K562 (cell line): ENCODE results near the gene CCDC137. TPM values are rescaled to one million over a fixed set of nuclear protein-coding genes. Genes with fewer than 3 reads are reported as not detected.

Experiments used
- CBX8 ChIP-seq: fragments of 200-600 bp; sonication (generic); IDR thresholded peaks from 2 replicates; pipeline ENCODE4 v1.6.1; 2012; ENCODE audit warnings: borderline replicate concordance, mixed run types, low read depth, mild to moderate bottlenecking, moderate library complexity, mixed read lengths, low read length, control low read depth, inconsistent platforms; ENCODE audit not compliant: poor library complexity, severe bottlenecking; ENCODE audit errors: extremely low read depth
- CEBPZ ChIP-seq: fragments of 150-350 bp; IDR thresholded peaks from 2 replicates; pipeline ENCODE4 v1.6.1; 2014; ENCODE audit warnings: low read depth, mild to moderate bottlenecking, low read length, borderline replicate concordance
- DLX4 ChIP-seq: fragments of 250-450 bp; sonication (Bioruptor Pico); IDR thresholded peaks from 2 replicates; pipeline ENCODE4 v1.6.1; 2021; ENCODE audit warnings: mild to moderate bottlenecking
- GTF2A2 ChIP-seq: IDR thresholded peaks from 2 replicates; pipeline ENCODE4 v1.6.1; 2016; ENCODE audit warnings: mild to moderate bottlenecking, missing genetic modification characterization, missing compliant biosample characterization
- MCM5 ChIP-seq: fragments of 450-650 bp; IDR thresholded peaks from 2 replicates; pipeline ENCODE4 v1.6.1; 2016; ENCODE audit warnings: low read depth
- NFE2 ChIP-seq: IDR thresholded peaks from 2 replicates; pipeline ENCODE4 v1.6.1; 2014; ENCODE audit warnings: antibody characterized with exemption, low read depth
- POU5F1 ChIP-seq: fragments of 150-350 bp; IDR thresholded peaks from 2 replicates; pipeline ENCODE4 v1.6.1; 2014; ENCODE audit warnings: borderline replicate concordance, low read length, low read depth, mild to moderate bottlenecking; ENCODE audit not compliant: partially characterized antibody
- RERE ChIP-seq: sonication (generic); formaldehyde crosslinking; IDR thresholded peaks from 2 replicates; pipeline ENCODE4 v1.8.0; 2023; ENCODE audit warnings: missing genetic modification reagents, mild to moderate bottlenecking, borderline replicate concordance
- SAFB2 ChIP-seq: fragments of 200-400 bp; formaldehyde crosslinking; IDR thresholded peaks from 2 replicates; pipeline ENCODE4 v1.6.1; 2018; ENCODE audit warnings: borderline replicate concordance, low read length, low read depth, moderate library complexity; ENCODE audit not compliant: severe bottlenecking
- SETDB1 ChIP-seq: IDR thresholded peaks from one replicate; pipeline ENCODE4 v1.6.1; 2012; ENCODE audit warnings: low read length, control low read depth, inconsistent platforms
- ZBTB43 ChIP-seq: sonication (generic); formaldehyde crosslinking; IDR thresholded peaks from 2 replicates; pipeline ENCODE4 v1.8.0; 2023; ENCODE audit warnings: mild to moderate bottlenecking, missing genetic modification reagents
- ZBTB9 ChIP-seq: fragments of 450-650 bp; formaldehyde crosslinking; IDR thresholded peaks from 2 replicates; pipeline ENCODE4 v1.4.0; 2020; ENCODE audit warnings: mild to moderate bottlenecking, moderate library complexity
- ZNF239 ChIP-seq: fragments of 250-450 bp; sonication (Bioruptor Pico); IDR thresholded peaks from 2 replicates; pipeline ENCODE4 v1.4.0; 2020; ENCODE audit warnings: mild to moderate bottlenecking
- polyA plus RNA-seq, 8 experiments: library from polyadenylated mRNA; depleted of rRNA in 4 of 8; stranded (reverse) in 5 of 8; unstranded in 3 of 8; fragments of >200 nt; fragmentation: Nextera tagmentation in 2 of 8; fragmentation: Illumina TruSeq in 1 of 8; extraction: Ambion mirVana in 2 of 8; extraction: Trizol in 1 of 8; gene quantifications; 2 replicates each; pipeline versions ENCODE4 v1.2.1 to v1.2.3, GENCODE V29; 2011 to 2014; ENCODE audit warnings: inconsistent platforms in 1 of 8, missing spikeins in 1 of 8
- total RNA-seq, 7 experiments: library from RNA; depleted of rRNA in 6 of 7; stranded (reverse); fragments of >200 nt in 6 of 7; fragmentation: Illumina TruSeq in 2 of 7; extraction: Trizol in 2 of 7; gene quantifications; 2 replicates each; pipeline versions ENCODE4 v1.2.1 to v1.2.3, GENCODE V29; 2011 to 2021; ENCODE audit warnings: low replicate concordance in 1 of 7

Gene CCDC137
- total and polyA plus RNA-seq, 9 of the 15 experiments (the other 6 are each of a cell fraction or from before 2014, with no cell fraction given): 2.3 to 68.1 (median 38.3) TPM

- TF ChIP-seq CBX8 (no peak), ZBTB9 (CRISPR knock-in tag) (no peak; the same call in none of the 2 replicates), ZBTB43 (CRISPR knock-in tag) (no peak), MCM5 (no peak), SETDB1 (no peak), RERE (CRISPR knock-in tag) (no peak), CEBPZ (peak; percentile 49; the same call in 1 of the 2 replicates), NFE2 (0 out of 2 replicates have a peak, but pooled peaks have one; percentile 1), DLX4 (no peak), GTF2A2 (tag) (0 out of 2 replicates have a peak, but pooled peaks have one; percentile 36), POU5F1 (no peak), SAFB2 (no peak), ZNF239 (no peak)
Measured at GRCh38 chr17:81666342-81667191, at the start of gene CCDC137, which contains the start of gene OXLD1 (continued).
